ENCODE results near the gene RAB3GAP2. TPM values are rescaled to one million over a fixed set of nuclear protein-coding genes. Genes with fewer than 3 reads are reported as not detected.

Gene RAB3GAP2
- total and polyA plus RNA-seq, 10 of the 15 experiments (the other 5 are each of a cell fraction or from before 2014, with no cell fraction given) = 11.9 to 51.1 (median 24.4) TPM

- Histone ChIP-seq H3K27me3 (replicated peaks in 1 of 2; ENCODE audit: control insufficient read depth in 2 of 2, insufficient read depth in 2 of 2, low read length in 1 of 2) (no peaks in the 10 kb centered on the region), H2AFZ (ENCODE audit: control insufficient read depth, low read depth, low read length) (no peak overlapping the region), H3K4me3 (no peak overlapping the region), H3K9me3 (replicated peaks; ENCODE audit: control insufficient read depth, insufficient read depth, low read length) (no peaks in the 10 kb centered on the region), H3K4me2 (ENCODE audit: control insufficient read depth, insufficient read depth) (no peak overlapping the region), H3K4me1 (ENCODE audit: control insufficient read depth, insufficient read depth, low read length) (no peaks in the 10 kb centered on the region), H4K20me1 (ENCODE audit: control insufficient read depth, insufficient read depth) (no peaks in the 10 kb centered on the region), H3K27ac (ENCODE audit: control insufficient read depth, insufficient read depth) (no peak overlapping the region), H3K79me2 (ENCODE audit: control insufficient read depth, insufficient read depth, low read length) (no peaks in the 10 kb centered on the region), H3K9ac (ENCODE audit: control insufficient read depth, insufficient read depth, low read length) (no peak overlapping the region), H3K36me3 (ENCODE audit: control insufficient read depth in 2 of 2, insufficient read depth in 2 of 2, low read length in 1 of 2) (no peaks in the 10 kb centered on the region)
- CTCF ChIA-PET = interaction anchor here (0.6 to 2.1 kb wide), 6 partner anchors 9 to 443 kb away, joined by 3 to 17 read pairs (median 4); no protein-coding TSS in a partner anchor
- in situ Hi-C loops (cut with MboI) = no loop called here
- intact Hi-C loops (cut with micrococcal nuclease; ENCODE audit: unreplicated experiment) = no loop called here
- RAD21 ChIA-PET (ENCODE audit: unreplicated experiment) = interaction anchor here (0.8 to 2.1 kb wide), 8 partner anchors 9 to 443 kb away, joined by 3 to 18 read pairs (median 4); no protein-coding TSS in a partner anchor
- no peak for ATAC-seq
- TF ChIP-seq SIX5 (IDR thresholded peaks at IDR 0.05; ENCODE audit: low read depth, low read length, severe bottlenecking) = no peak
- no peak for TF ChIP-seq REST (IDR thresholded peaks at IDR 0.05; ENCODE audit: low read depth, low read length)
- no peak for TF ChIP-seq SREBF1 (IDR thresholded peaks at IDR 0.05; ENCODE audit: low read length)
- no peak for TF ChIP-seq HDAC6 (IDR thresholded peaks at IDR 0.05; ENCODE audit: unreplicated experiment)
- no peak for TF ChIP-seq STAT3 (IDR thresholded peaks at IDR 0.05; ENCODE audit: low read depth, low read length)
- TF ChIP-seq ETV6 (conservative IDR thresholded peaks at IDR 0.05 in 1 of 2, IDR thresholded peaks at IDR 0.05 in 1 of 2; ENCODE audit: borderline replicate concordance in 1 of 2, low read depth in 1 of 2) = no peak
- no peak for TF ChIP-seq YBX1 (IDR thresholded peaks at IDR 0.05)
- TF ChIP-seq SRF (IDR thresholded peaks at IDR 0.05; ENCODE audit: low read depth in 2 of 2, low read length in 2 of 2) = no peak
- no peak for TF ChIP-seq CBFB (IDR thresholded peaks at IDR 0.05; ENCODE audit: low read depth)
- no peak for TF ChIP-seq TAF1 (IDR thresholded peaks at IDR 0.05; ENCODE audit: borderline replicate concordance, low read depth, low read length)
- TF ChIP-seq, protein P1, sequence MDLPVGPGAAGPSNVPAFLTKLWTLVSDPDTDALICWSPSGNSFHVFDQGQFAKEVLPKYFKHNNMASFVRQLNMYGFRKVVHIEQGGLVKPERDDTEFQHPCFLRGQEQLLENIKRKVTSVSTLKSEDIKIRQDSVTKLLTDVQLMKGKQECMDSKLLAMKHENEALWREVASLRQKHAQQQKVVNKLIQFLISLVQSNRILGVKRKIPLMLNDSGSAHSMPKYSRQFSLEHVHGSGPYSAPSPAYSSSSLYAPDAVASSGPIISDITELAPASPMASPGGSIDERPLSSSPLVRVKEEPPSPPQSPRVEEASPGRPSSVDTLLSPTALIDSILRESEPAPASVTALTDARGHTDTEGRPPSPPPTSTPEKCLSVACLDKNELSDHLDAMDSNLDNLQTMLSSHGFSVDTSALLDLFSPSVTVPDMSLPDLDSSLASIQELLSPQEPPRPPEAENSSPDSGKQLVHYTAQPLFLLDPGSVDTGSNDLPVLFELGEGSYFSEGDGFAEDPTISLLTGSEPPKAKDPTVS (IDR thresholded peaks at IDR 0.05; ENCODE audit: low read depth, low read length) = no peak
- TF ChIP-seq, protein P2, sequence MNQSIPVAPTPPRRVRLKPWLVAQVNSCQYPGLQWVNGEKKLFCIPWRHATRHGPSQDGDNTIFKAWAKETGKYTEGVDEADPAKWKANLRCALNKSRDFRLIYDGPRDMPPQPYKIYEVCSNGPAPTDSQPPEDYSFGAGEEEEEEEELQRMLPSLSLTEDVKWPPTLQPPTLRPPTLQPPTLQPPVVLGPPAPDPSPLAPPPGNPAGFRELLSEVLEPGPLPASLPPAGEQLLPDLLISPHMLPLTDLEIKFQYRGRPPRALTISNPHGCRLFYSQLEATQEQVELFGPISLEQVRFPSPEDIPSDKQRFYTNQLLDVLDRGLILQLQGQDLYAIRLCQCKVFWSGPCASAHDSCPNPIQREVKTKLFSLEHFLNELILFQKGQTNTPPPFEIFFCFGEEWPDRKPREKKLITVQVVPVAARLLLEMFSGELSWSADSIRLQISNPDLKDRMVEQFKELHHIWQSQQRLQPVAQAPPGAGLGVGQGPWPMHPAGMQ (IDR thresholded peaks at IDR 0.05; ENCODE audit: borderline replicate concordance) = no peak
- TF ChIP-seq E2F8 (IDR thresholded peaks at IDR 0.05; ENCODE audit: low read depth, partially characterized antibody) = no peak
- no peak for FAIRE-seq
- WGBS (ENCODE audit: insufficient coverage, insufficient replicate concordance, low lambda C conversion rate, missing lambda C conversion rate) = 40% methylated on average over 4 of the region's 4 CpGs
- DNase-seq (ENCODE audit: low read depth, low spot score) = no peak
- SMC1A ChIA-PET (ENCODE audit: uncharacterized antibody, unreplicated experiment) = interaction anchor here (0.6 to 1.8 kb wide), 6 partner anchors 9 to 834 kb away, joined by 3 to 12 read pairs (median 4); no protein-coding TSS in a partner anchor
- no TSS peak for BruUV-seq (replicated peaks)
- POLR2A ChIA-PET = interaction anchor here (0.6 to 0.7 kb wide), 4 partner anchors 10 to 329 kb away, joined by 3 to 7 read pairs (median 4); no protein-coding TSS in a partner anchor
Measured at GRCh38 chr1:220290140-220290761, 18.0 kb upstream of the RAB3GAP2 start.
